Loucy (cell line): ENCODE measurements around the gene PIANP.
"Not testable (repeated sequence)": the region's sequence is repeated elsewhere in the genome, so short reads cannot be mapped to it uniquely, and the experiment has no call there.

ENCODE experiments used
- H2AFZ ChIP-seq: fragments of 200-600 bp; sonication (generic); 2 replicates; pipeline ENCODE4 v1.6.0; 2016; ENCODE audit warnings: antibody characterized with exemption, mild to moderate bottlenecking, low read length, moderate library complexity
- H3F3A ChIP-seq: fragments of 200-600 bp; 2 replicates; pipeline ENCODE4 v1.6.0; 2016; ENCODE audit warnings: antibody characterized with exemption, low read depth, mild to moderate bottlenecking
- H3K27me3 ChIP-seq: fragments of 200-600 bp; sonication (generic); 2 replicates; pipeline ENCODE4 v1.6.1; 2014; ENCODE audit warnings: low read length, mild to moderate bottlenecking; ENCODE audit not compliant: insufficient read depth, poor library complexity, severe bottlenecking
- H3K36me3 ChIP-seq: fragments of 200-600 bp; sonication (generic); 2 replicates; pipeline ENCODE4 v1.6.1; 2016; ENCODE audit warnings: low read length; ENCODE audit not compliant: insufficient read depth
- H3K4me1 ChIP-seq: fragments of 200-600 bp; sonication (generic); 2 replicates; pipeline ENCODE4 v1.5.1; 2014; ENCODE audit warnings: low read length, mild to moderate bottlenecking; ENCODE audit not compliant: insufficient read depth, poor library complexity, severe bottlenecking
- H3K4me2 ChIP-seq: fragments of 200-600 bp; sonication (generic); 2 replicates; pipeline ENCODE4 v1.6.0; 2014; ENCODE audit warnings: antibody characterized with exemption, low read length, low read depth, mild to moderate bottlenecking; ENCODE audit not compliant: poor library complexity, severe bottlenecking
- H3K4me3 ChIP-seq: fragments of 200-600 bp; sonication (generic); 2 replicates; pipeline ENCODE4 v1.5.1; 2014; ENCODE audit warnings: low read length, mild to moderate bottlenecking, mixed read lengths; ENCODE audit not compliant: poor library complexity, severe bottlenecking
- H3K79me2 ChIP-seq: fragments of 200-600 bp; sonication (generic); 2 replicates; pipeline ENCODE4 v1.6.1; 2014; ENCODE audit warnings: low read length; ENCODE audit not compliant: insufficient read depth
- H3K9ac ChIP-seq: fragments of 200-600 bp; sonication (generic); 2 replicates; pipeline ENCODE4 v1.6.0; 2014; ENCODE audit warnings: mild to moderate bottlenecking, low read depth, low read length, moderate library complexity; ENCODE audit not compliant: poor library complexity, severe bottlenecking
- H3K9me2 ChIP-seq: fragments of 200-600 bp; sonication (generic); replicated peaks from 2 replicates; pipeline ENCODE4 v1.6.1; 2016; ENCODE audit warnings: low read depth, low read length, mixed read lengths
- H3K9me3 ChIP-seq: fragments of 200-600 bp; sonication (generic); 2 replicates; pipeline ENCODE4 v1.6.1; 2014; ENCODE audit warnings: mild to moderate bottlenecking, antibody characterized with exemption, low read length, low read depth; ENCODE audit not compliant: insufficient read depth
- H4K20me1 ChIP-seq: fragments of 200-600 bp; sonication (generic); 2 replicates; pipeline ENCODE4 v1.6.0; 2014; ENCODE audit warnings: antibody characterized with exemption, low read length, mild to moderate bottlenecking; ENCODE audit not compliant: insufficient read depth, poor library complexity, severe bottlenecking
- CTCF ChIP-seq: fragments of 200-600 bp; sonication (generic); conservative IDR thresholded peaks from 2 replicates; pipeline ENCODE4 v1.5.1; 2014; ENCODE audit warnings: mild to moderate bottlenecking, antibody characterized with exemption, low read length
- EZH2phosphoT487 ChIP-seq: fragments of 200-600 bp; IDR thresholded peaks from 2 replicates; pipeline ENCODE4 v1.6.1; 2018; ENCODE audit warnings: antibody characterized with exemption, mild to moderate bottlenecking, moderate library complexity, borderline replicate concordance

Gene PIANP

GRCh38 chr12:6708960-6709394, 8.4 kb upstream of the PIANP start:
- Histone ChIP-seq H3K9ac (no peak overlapping the region), H3K4me2 (peak overlapping the region; percentile 13), H3K79me2 (no peaks in the 10 kb centered on the region), H4K20me1 (no peaks in the 10 kb centered on the region), H3K4me1 (peaks cover 10% of the 10 kb centered on the region), H2AFZ (peak overlapping the region; percentile 32; the same call in 1 of the 2 replicates), H3K9me3 (no peaks in the 10 kb centered on the region), H3F3A (no peaks in the 10 kb centered on the region), H3K36me3 (no peaks in the 10 kb centered on the region), H3K4me3 (no peak overlapping the region), H3K27me3 (no peaks in the 10 kb centered on the region), H3K9me2 (no peaks in the 10 kb centered on the region)
- TF ChIP-seq CTCF (no peak), EZH2phosphoT487 (no peak)

GRCh38 chr12:6708351-6708750, 7.7 kb upstream of the PIANP start:
- Histone ChIP-seq H3K4me1 (peaks cover 10% of the 10 kb centered on the region), H2AFZ (0 out of 2 replicates have a peak overlapping the region, but pooled peaks have one; percentile 49)
- not testable (repeated sequence) for H3F3A ChIP-seq, H3K9ac ChIP-seq, H3K79me2 ChIP-seq, H4K20me1 ChIP-seq, H3K4me3 ChIP-seq, H3K9me2 ChIP-seq, H3K9me3 ChIP-seq, H3K4me2 ChIP-seq, H3K36me3 ChIP-seq, H3K27me3 ChIP-seq

- Histone ChIP-seq H3K9ac (no peak overlapping the region), H3K27me3 (no peaks in the 10 kb centered on the region), H3K36me3 (no peaks in the 10 kb centered on the region), H3K9me3 (no peaks in the 10 kb centered on the region), H3F3A (no peaks in the 10 kb centered on the region), H3K4me1 (peaks cover 3% of the 10 kb centered on the region), H2AFZ (peak overlapping the region; percentile 78), H3K4me2 (peak overlapping the region; percentile 32), H3K4me3 (peak overlapping the region; percentile 0), H4K20me1 (no peaks in the 10 kb centered on the region), H3K9me2 (no peaks in the 10 kb centered on the region), H3K79me2 (no peaks in the 10 kb centered on the region)
- TF ChIP-seq CTCF (peak; percentile 24), EZH2phosphoT487 (no peak)
Observed at GRCh38 chr12:6703631-6704030, 3.0 kb upstream of the PIANP start.

GRCh38 chr12:6701078-6701768, 608 bp upstream of the PIANP start:
- Histone ChIP-seq H3K9me3 (no peaks in the 10 kb centered on the region), H3F3A (no peaks in the 10 kb centered on the region), H2AFZ (no peak overlapping the region), H3K4me3 (no peak overlapping the region), H3K9me2 (no peaks in the 10 kb centered on the region), H3K4me1 (peaks cover under 1% of the 10 kb centered on the region), H4K20me1 (no peaks in the 10 kb centered on the region), H3K36me3 (no peaks in the 10 kb centered on the region), H3K9ac (no peak overlapping the region), H3K27me3 (no peaks in the 10 kb centered on the region), H3K79me2 (no peaks in the 10 kb centered on the region), H3K4me2 (no peak overlapping the region)
- TF ChIP-seq CTCF, result no peak
- TF ChIP-seq EZH2phosphoT487, result no peak
